Stimulated activated CD8-positive, alpha-beta memory T cell treated with anti-CD3 and anti-CD28 coated beads, Interleukin-4, amount 100 ng/mL, for 48 hours (primary cell): ENCODE measurements around the gene TYMP.
"Not testable (repeated sequence)": the region's sequence is repeated elsewhere in the genome, so short reads cannot be mapped to it uniquely, and the experiment has no call there.

ENCODE experiments used
- DNase-seq: peaks from one replicate; pipeline ENCODE4 v3.0.0-alpha.2; 2020

TYMP gene

DNA sequence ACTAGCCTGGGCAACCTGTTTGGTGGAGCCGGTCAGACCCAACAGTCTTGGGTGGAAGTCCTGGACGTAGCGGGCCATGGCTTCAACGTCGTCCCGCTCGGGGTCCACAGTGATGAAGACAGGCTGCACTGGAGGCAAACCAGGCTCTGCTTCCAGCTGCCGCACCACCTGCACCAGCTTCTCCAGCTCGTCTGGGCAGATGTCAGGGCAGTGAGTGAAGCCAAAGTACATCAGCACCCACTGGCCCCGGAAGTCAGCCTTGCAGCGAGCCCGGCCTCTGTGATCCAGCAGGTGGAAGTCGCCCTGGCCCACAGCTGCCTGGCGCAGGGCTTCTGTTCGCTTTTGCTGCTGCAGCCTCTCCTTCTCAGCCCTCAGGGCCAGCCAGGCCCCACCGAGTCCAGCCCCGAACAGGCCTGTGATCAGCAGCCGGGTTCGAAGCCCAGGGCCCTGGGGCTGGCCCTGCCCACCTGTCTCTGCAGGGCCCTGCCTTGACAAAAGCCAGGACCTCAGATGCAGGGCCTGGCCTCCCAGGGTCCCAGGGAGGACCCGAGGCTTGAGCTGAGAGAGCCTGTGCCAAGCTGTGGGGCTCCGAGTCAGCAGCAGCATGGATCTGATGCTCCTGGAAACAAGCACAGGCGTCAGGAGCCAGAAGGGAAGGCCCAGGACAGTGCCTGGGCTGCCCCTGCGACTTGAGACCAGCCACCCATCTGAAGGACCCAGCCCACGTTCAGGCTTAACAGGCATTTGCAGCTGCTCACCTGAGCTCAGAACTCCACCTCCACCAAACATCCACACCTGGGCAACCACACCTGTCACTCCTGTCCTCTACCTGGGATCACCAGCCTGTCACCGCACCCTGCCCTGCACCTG, 5.8 kb downstream of the TYMP start:
- DNase-seq = no peak

DNA sequence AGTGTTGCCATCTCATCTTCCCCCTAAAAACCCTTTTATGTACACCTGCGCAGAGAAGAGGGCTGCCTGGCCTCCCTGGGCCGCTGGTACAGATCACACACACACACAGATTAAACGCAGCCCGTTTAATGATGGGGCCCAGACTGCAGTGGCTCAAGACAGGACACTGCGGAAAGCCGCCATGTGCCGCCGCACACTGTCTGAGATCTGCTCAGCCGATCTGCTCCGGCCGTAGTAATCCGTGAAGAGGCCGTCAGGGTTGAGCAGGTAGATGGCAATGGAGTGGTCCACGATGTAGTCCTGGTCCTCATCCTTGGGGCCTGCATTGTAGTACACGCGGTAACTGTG, 6.4 kb downstream of the TYMP start:
- no peak for DNase-seq

DNA sequence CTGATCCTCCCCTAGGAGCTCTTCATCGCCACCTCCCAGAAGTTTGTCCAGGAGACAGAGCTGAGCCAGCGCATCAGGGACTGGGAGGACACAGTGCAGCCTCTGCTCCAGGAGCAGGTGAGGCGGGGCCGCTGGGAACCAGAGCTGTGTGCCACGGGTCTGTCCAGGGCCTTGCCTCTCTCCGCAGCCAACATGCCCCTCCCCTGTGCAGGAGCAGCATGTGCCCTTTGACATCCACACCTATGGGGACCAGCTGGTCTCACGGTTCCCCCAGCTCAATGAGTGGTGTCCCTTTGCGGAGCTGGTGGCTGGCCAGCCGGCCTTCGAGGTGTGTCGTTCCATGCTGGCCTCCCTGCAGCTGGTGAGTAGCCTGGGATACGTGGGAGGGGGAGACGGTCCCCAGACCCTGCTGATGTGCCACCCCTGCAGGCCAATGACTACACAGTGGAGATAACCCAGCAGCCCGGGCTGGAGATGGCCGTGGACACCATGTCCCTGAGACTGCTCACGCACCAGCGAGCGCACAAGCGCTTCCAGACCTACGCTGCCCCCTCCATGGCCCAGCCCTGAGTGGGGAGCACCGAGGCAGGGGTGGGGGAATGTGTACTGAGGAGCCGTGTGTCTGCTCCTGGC, 6.9 kb downstream of the TYMP start:
- DNase-seq = no peak

DNA sequence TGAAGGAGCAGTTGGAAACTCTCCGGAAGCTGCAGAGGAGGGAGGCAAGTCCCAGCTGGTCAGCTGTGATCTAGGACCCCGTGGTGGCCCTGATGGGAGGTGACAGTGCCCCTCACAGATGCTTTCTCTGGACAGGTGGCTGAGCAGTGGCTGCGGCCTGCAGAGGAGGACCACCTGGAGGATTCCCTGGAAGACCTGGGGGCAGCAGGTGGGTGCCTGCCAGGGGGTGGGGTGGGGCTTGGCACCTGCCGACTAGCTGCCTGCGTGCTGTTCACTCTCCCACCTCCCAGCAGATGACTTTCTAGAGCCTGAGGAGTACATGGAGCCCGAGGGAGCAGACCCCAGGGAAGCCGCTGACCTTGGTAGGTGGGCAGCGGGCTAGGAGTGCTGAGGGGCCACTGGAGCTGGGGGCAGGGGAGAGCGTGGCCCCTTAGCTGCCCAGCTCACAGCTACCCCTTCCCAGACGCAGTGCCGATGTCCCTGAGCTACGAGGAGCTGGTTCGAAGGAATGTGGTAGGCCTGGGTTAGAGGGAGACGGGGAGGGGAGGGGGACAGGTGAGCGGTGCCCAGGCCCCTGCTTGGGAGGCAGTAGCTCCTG, 7.5 kb downstream of the TYMP start:
- no peak for DNase-seq

DNA sequence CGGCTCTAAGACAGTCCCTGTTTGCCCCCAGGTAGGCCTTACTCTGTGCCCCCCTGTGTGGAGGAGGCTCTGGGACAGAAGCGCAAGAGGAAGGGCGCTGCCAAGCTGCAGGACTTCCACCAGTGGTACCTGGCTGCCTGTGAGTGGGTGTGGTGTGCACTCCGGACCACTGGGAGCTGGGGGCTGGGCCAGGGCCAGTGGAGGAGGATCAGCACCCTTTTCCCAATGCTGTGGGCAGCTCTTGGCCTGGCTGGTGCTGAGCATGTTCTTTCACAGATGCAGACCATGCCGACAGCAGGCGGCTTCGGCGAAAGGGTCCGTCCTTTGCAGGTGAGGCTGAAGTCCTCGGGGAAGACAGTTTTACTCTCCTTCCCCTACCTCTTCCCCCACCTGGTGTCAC, 8.1 kb downstream of the TYMP start:
- no peak for DNase-seq

DNA sequence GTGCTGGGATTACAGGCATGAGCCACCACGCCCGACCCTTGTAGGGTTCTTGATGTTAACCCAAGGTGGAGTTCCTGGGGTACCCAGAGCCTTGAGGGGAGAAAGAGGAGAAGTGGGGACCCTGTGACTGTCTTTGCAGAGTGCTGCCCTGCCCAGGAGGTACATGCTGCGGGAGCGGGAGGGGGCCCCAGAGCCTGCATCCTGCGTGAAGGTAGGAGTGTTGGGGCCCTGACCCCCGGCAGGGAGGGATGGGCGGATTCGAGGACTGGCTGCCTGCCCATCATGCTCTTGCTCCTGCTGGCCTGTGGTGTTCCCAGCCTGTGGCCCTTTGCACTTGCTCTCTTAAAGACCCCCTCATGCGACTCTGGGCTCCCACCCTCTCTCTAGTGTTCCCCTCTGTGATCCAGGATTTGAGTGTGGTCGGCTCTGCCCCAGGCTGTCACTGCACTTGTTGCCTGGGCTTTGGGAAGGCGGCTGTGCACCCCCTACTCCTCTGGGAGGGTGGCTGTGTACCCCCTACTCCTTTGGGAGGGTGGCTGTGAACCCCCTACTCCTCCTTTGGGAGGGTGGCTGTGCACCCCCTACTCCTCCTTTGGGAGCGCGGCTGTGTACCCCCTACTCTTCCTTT, 8.9 kb downstream of the TYMP start:
- DNase-seq = no peak

DNA sequence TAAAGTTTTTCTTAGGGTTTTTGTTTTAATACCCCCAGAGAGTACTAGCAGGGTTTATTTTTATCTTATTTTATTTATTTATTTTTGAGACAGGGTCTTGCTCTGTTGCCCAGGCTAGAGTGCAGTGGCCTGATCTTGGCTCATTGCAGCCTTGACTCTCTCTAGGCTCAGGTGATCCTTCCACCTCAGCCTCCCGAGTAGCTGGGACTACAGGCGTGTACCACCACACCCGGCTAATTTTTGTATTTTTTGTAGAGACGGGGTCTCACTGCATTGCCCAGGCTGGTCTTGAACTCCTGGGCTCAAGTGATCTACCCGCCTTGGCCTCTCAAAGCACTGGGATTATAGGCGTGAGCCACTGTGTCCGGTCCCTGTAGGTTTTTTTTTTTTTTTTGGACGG, 9.6 kb downstream of the TYMP start:
- DNase-seq = not testable (repeated sequence)

DNA sequence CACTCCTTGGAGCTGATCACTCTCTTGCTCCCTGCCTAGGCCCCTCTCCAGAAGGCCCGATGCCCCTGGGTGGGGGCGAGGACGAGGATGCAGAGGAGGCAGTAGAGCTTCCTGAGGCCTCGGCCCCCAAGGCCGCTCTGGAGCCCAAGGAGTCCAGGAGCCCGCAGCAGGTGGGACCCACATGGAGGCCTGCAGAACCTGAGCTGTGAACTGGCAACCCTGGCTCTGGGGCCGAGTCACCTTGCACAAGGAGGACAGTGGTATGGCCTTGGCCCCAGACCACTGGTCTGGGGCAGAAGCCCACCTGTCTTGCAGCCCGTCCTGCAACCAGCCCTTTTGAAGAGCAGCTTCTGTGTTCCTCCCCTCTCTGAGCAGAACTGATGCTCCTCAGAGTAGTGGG, 10.7 kb downstream of the TYMP start:
- no peak for DNase-seq

DNA sequence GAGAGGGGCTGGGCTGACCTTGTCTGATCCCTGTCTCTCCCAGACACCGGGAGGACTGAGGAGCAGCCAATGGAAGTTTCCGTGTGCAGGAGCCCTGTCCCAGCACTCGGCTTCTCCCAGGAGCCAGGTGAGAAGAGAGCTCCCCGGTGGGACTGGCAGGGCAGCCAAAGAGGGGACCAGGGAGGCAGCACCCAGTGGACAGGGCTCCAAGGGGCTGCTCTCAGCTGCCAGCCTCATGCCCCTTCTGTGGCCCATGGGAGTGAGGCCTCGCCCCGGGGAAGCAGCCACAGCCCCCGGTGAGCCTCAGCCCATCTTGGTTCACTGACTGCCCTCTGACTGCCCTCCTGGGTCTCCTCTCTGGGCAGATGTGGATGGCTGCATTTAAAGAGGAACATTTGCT, 11.2 kb downstream of the TYMP start:
- no peak for DNase-seq

DNA sequence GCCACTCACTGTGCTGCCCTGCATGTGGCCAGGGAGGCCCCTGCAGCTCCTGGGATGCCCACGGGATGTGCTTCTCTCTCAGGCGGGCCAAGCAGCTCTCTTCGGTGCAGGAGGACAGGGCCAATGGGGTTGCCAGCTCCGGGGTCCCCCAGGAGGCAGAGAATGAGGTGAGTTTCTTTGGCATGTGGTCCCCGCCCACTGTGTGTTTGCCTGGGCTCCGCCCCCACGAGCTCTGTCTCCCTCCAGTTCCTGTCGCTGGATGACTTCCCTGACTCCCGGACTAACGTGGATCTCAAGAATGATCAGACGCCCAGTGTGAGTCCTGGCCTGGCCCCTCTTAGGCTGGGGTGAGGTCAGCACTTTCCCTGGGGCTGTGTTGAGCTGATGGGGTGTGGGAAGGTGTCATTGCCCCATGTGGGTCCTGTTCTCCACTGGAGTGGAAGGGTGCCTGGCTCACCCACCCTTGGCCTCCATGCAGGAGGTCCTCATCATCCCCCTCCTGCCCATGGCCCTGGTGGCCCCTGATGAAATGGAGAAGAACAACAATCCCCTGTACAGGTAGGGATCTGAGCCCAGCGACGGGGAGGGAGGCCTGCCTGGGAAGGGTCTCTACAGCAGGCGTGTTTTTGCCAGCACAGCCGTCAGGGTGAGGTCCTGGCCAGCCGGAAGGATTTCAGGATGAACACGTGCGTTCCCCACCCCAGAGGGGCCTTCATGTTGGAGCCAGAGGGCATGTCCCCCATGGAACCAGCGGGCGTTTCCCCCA, 12.1 kb downstream of the TYMP start:
- no peak for DNase-seq

DNA sequence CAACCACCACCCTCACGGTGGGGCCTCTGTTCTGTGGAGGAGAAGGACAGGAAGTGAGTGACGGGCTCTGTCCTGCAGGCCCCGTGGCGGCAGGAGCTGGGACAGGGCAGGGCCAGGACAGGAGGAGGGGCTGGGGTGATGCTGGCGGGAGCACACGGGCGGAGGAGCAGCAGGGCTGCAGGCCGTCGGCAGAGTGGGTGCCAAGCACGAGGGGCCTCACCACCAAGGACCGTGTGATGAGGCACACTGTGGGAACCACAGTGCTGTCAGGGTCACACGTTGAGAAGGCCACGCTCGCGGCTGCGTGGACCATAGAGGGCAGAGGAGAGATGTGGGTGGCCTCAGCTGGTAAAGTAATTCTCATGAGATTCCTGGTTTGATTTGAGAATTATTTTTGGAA, 12.9 kb downstream of the TYMP start:
- DNase-seq = no peak

DNA sequence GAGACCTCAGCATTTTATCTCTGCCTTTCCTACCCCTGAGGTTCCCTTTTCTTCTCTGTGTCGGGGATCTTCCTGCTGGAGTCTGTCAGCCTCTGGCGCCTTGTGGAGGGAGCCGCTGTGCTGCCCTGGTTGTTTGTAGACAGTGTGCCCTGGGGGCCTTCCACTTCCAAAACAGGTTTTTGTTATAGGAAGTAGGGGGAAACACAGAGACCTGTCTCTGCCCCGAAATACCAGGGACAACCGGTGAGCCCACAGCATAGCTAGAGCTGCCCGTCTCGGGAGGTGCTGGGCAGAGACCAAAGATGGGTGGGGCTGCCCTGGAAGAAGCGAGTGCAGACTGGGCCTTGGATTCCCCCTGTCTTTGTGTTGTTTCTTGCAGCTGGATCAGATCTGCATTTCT, 13.7 kb downstream of the TYMP start:
- no peak for DNase-seq

DNA sequence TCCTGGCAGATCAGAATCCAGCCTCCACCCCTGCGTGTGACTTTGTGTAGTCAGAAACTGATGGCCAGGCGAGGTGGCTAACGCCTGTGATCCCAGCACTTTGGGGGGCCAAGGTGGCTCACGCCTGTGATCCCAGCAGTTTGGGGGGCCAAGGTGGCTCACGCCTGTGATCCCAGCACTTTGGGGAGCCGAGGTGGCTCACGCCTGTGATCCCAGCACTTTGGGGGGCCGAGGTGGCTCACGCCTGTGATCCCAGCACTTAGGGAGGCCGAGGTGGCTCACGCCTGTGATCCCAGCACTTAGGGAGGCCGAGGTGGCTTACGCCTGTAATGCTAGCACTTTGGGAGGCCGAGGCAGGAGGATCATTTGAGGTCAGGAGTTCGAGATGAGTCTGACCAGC, 16.6 kb downstream of the TYMP start:
- DNase-seq = no peak

DNA sequence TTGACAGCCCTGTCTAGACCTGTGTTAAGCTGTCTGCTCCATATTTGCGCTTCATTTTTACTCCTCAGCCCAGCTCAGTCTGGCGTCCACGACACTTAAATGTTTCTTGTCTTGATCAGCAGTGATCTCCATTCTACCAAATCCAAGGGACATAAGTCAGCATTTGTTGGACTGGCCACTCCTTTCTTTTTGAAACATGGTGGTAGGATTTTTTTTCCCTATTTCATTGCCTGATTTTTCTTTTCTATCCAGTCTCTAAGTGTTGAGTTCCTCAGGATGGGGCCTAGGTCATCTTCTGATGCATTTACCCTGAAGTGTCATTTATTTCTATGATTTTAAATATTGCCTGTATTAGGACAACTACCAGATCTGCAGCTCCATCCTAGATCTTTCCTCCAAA, 20.9 kb downstream of the TYMP start:
- DNase-seq = no peak

DNA sequence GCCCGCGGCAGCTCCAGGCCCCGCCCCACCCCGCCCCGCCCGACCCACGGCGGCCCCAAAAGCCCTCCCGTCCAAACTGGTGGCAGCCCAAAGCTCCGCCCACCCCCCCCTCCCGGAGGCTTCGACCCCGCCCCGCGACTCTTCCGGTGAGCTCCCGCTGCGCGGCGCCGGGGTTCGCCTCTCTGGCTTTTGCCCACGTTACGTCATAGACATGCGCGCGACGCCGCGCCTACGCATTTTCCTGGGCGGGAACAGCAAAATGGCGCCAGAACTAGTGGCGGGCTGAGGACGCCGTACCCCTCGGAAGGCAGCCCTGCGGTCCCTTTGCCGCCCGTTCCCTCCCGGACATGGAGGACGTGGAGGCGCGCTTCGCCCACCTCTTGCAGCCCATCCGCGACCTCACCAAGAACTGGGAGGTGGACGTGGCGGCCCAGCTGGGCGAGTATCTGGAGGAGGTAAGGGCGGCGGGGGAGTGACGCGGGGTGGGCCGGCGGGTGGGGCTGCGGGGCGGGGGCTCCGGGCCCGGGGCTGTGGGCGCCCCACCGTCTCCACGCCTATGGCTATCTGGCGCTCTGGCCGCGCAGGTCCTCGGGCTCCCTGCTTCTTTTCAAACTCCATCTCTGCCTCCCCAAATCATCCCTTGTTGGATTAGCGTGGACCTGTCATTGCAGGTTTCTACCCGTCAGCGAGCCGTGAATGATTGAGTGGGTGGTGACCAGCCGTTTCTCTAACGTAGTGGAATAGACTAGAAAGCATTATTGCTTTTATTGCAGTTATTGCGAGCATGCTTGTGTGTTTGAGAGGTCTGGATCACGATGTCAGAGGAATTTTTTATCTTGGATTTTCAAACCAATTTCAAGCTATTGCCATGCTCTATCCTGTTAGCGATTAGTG, 21.6 kb downstream of the TYMP start, which contains the start of gene NCAPH2:
Gene NCAPH2 (plus strand): TSS at position 234 of the 894 bp plus-strand sequence. CDS start 114 bp downstream, at position 348.
- peak; percentile 99 for DNase-seq

DNA sequence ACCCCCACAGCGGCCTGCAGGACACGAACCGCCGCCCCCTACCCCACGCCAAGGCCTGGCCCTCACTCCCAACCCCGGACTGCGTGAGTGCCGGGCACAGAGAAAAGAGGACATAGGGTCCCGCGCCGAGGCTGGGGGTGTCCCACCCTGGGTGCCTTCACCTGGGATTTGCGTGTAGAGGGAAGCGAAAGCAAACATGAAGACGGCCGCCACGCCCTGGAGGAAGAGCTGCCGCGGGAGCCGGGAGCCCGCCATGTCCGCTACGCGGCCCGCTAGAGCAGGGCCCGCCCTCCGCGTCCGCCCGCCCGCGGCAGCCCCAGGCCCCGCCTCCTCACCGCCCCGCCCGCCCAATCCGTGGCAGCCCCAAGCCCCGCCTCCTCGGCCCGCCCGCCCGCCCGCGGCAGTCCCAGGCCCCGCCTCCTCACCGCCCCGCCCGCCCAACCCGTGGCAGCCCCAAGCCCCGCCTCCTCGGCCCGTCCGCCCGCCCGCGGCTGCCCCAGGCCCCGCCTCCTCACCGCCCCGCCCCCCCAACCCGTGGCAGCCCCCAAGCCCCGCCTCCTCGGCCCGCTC, 22.3 kb downstream of the TYMP start, which contains the start of gene LMF2:
Gene LMF2 (minus strand): TSS at position 282 of the 570 bp plus-strand sequence. CDS start 27 bp downstream, at position 255.
- DNase-seq = peak; percentile 95

DNA sequence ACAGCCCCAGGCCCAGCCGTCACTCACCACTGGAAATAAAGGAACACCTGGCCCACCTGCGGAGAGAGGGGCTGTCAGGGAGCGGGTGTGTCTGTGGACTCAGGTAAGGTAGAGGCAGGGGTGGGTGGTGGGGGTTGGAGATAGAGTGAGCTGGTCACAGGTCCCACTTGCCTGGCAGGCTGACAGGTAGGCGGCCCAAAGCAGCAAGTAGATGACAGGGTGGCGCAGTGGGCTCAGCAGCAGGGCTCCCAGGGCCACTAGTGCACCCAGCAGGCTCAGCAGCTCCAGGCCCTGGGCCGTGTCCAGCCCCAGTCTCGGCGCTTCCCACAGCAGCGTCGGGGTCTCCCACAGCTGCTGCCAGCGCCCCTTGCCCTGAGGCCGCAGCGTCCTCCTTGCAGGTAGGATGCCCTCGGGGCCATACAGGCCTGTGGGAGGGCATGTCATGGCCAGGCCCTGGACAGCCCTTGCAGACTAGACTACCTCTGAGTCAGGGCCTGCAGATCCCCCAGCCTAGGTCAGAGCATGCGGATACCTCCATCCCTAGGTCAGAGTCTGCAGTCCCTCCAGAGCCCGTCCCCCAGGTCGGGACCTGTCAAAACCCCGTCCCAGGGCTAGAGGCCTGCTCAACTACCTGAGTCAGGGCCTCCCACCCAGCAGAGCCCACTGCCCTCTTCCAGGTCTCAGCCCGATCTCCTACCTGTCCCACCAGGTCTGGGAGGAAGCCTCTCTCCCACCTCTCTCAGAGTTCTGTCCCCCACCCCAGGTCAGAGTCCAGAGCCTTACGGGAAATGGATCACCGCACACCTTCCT, 23.0 kb downstream of the TYMP start:
- DNase-seq = no peak

DNA sequence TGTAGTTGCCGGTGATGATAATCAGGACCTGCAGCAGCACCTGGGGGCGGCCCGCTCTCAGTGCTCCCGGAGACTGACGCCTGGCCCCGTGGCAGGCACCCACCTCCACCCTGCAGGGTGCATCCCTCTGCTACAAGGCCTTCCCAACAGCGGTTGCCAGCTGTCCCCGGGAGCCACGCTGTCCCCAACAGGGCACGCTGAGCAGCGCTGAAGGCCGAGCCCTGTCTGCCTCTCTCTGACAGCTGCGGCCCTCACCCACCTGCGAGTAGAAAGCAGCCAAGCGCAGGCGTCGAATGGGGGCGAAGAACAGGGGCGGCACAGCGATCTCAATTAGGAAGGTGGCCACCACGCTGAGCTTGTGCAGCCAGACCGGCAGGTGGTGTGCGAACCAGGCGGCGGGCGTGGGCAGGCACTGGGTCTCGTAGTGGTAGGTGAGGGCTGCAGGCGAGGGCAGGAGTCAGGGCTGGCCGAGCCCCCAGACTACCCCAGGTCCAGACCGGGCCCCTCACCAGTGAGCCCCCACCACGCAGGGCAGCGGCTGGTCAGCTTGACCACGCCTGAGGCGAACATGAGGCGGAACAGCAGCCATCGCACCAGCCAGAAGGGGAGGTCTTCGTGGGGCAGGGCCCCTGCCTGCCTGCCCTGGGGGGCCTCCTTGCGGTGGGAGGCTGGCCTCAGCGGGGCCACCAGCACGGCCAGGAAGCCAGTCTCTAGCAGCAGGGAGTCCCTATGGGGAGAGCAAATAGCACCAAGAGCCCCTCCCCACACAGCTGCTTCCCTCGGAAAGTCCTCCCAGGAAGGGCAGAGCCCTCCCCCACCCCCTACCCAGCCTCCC, 23.8 kb downstream of the TYMP start:
- no peak for DNase-seq

DNA sequence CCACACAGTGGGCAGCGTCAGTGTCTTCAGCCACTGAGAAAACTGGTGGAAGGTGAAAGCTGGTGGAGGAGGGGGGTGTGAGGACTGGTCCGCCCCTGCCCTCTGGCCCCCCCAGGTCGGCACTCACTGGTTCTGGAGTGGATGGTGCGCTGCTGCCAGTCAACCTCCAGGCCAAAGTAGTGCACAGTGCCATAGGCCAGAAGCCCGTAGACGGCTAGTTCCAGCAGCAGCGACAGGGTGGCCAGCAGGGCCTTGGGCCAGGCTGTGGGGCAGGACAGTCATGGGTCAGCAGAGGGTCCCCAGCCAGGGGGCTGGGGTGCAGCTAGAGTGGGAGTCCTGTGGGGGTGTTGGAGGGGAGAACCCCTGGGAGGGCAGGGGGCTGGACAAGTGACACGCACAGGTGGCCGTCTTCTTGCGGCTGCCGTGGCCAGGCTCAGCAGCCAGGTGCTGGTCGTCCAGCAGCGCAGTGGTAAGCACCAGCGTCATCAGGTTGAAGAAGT, 24.5 kb downstream of the TYMP start:
- no peak for DNase-seq
